SIG-M5 (cell line): ENCODE results near the gene EPHA4.

ENCODE experiments used
- DNase-seq: peaks from one replicate; lab custom pipeline; 2025; lab: John Stamatoyannopoulos, UW

The EPHA4 gene

GRCh38 chr2:221572219-221572820, at the start of gene EPHA4:
EPHA4 (minus strand) TSS chr2:221572304; CDS start chr2:221572248, 56 bp downstream.
- DNase-seq = no peak

- no peak for DNase-seq
Measured at GRCh38 chr2:221618007-221618406, 45.9 kb upstream of the EPHA4 start.

- no peak for DNase-seq
Measured at GRCh38 chr2:221616561-221616960, 44.5 kb upstream of the EPHA4 start.

- DNase-seq = no peak
Measured at GRCh38 chr2:221614274-221614673, 42.2 kb upstream of the EPHA4 start.

GRCh38 chr2:221612800-221613199, 40.7 kb upstream of the EPHA4 start:
- no peak for DNase-seq

- DNase-seq = no peak
Measured at GRCh38 chr2:221612161-221612560, 40.1 kb upstream of the EPHA4 start.

- DNase-seq = no peak
Measured at GRCh38 chr2:221610675-221611074, 38.6 kb upstream of the EPHA4 start.

- DNase-seq = no peak
Measured at GRCh38 chr2:221610255-221610654, 38.2 kb upstream of the EPHA4 start.

- DNase-seq = no peak
Measured at GRCh38 chr2:221608442-221608841, 36.3 kb upstream of the EPHA4 start.

- DNase-seq = no peak
Measured at GRCh38 chr2:221606424-221606823, 34.3 kb upstream of the EPHA4 start.

GRCh38 chr2:221605751-221606240, 33.7 kb upstream of the EPHA4 start:
- DNase-seq = no peak

GRCh38 chr2:221602938-221603337, 30.8 kb upstream of the EPHA4 start:
- DNase-seq = no peak

GRCh38 chr2:221601376-221601775, 29.3 kb upstream of the EPHA4 start:
- no peak for DNase-seq

- DNase-seq = no peak
Measured at GRCh38 chr2:221600388-221600787, 28.3 kb upstream of the EPHA4 start.

GRCh38 chr2:221596192-221596591, 24.1 kb upstream of the EPHA4 start:
- DNase-seq = no peak

- no peak for DNase-seq
Measured at GRCh38 chr2:221590861-221591365, 18.8 kb upstream of the EPHA4 start.

GRCh38 chr2:221589696-221590095, 17.6 kb upstream of the EPHA4 start:
- no peak for DNase-seq

GRCh38 chr2:221588306-221588985, 16.3 kb upstream of the EPHA4 start:
- no peak for DNase-seq

GRCh38 chr2:221581986-221582385, 9.9 kb upstream of the EPHA4 start:
- no peak for DNase-seq

- no peak for DNase-seq
Measured at GRCh38 chr2:221574231-221574570, 2.1 kb upstream of the EPHA4 start.

GRCh38 chr2:221573430-221574230, 1.5 kb upstream of the EPHA4 start:
- no peak for DNase-seq

GRCh38 chr2:221572821-221573429, 821 bp upstream of the EPHA4 start:
- no peak for DNase-seq
